ENCODE data around the gene SPIRE2. TPM values are rescaled to one million over a fixed set of nuclear protein-coding genes. Genes with fewer than 3 reads are reported as not detected.

Gene SPIRE2
- total and polyA plus RNA-seq, 11 donors, result 0.31 to 2.3 (median 1.3) TPM

DNA sequence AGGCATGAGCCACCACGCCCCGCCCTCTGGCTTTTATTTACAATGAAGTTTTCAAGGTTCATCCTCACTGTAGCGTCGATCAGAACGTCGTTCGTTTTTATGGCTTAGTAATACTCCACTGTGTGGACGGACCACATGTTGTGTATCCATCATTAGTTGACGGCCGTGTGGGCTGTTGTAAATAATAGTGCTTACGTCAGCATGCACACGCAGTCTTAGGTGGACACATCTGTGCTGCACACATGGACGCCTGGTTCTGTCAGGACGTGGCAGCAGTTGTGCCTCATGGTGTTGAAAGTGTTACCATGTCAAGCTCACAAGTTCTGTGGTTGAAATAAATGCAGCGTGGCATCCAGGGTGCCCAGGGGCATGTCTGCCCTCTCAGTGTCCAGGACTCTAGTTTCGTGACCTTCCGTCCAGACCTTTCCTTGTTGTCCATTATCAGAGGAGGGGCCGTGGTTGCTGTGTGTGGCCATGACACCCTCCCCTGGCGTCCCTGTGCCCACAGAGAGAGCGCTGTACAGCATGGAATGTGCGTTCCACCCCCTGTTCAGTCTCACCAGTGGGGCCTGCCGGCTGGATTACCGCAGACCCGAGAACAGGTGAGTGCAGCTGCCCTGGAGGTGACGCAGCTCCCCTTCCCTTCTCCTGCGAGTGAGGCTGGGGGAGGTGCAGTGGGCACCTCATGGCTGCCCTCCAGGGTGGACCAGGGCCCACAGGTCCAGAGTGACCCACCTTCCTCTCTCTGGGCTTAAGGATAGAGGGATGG lies 67.4 kb downstream of the SPIRE2 start:
- ATAC-seq (no peak), DNase-seq (no peak)
- 94 to 95% (median 95%) methylated on average over 24 to 26 of the region's 26 CpGs for WGBS, 4 donors
- Histone ChIP-seq H3K36me3 (peaks cover 2 to 100% (median 98%) of the 10 kb centered on the region in 9 donors), H3K9me3 (no peaks in the 10 kb centered on the region), H3K4me3 (no peak overlapping the region), H3K4me1 (peaks cover 0 to 3% (median 0%) of the 10 kb centered on the region in 12 donors), H3K27ac (no peak overlapping the region), H3K27me3 (no peaks in the 10 kb centered on the region)
- intact Hi-C loops (cut with DNase I), result no loop called here
- TF ChIP-seq POLR2A (IDR thresholded peaks at IDR 0.05) (no peak), CTCF (IDR thresholded peaks at IDR 0.05) (no peak)

- DNase-seq, result no peak
- WGBS, 4 donors, result 97 to 99% (median 98%) methylated on average over 11 of the region's 11 CpGs
- H3K36me3 ChIP-seq, result peaks cover 2 to 91% (median 88%) of the 10 kb centered on the region in 9 donors
- H3K27me3 ChIP-seq, result no peaks in the 10 kb centered on the region
- H3K9me3 ChIP-seq, result no peaks in the 10 kb centered on the region
- H3K4me3 ChIP-seq, result no peak overlapping the region
- no peaks in the 10 kb centered on the region for H3K4me1 ChIP-seq
- H3K27ac ChIP-seq, result no peak overlapping the region
- intact Hi-C loops (cut with DNase I), result no loop called here
- no peak for ATAC-seq
- TF ChIP-seq POLR2A (IDR thresholded peaks at IDR 0.05), result no peak
- no peak for TF ChIP-seq CTCF (IDR thresholded peaks at IDR 0.05)
Measured at GRCh38 chr16:89897204-89897603, 68.9 kb downstream of the SPIRE2 start.

GRCh38 chr16:89898201-89898967 lies 70.1 kb downstream of the SPIRE2 start:
- WGBS, 4 donors, result 92 to 96% (median 94%) methylated on average over 35 to 36 of the region's 36 CpGs
- Histone ChIP-seq H3K36me3 (peaks cover 2 to 87% (median 84%) of the 10 kb centered on the region in 9 donors), H3K27ac (no peak overlapping the region), H3K9me3 (no peaks in the 10 kb centered on the region), H3K27me3 (no peaks in the 10 kb centered on the region), H3K4me3 (no peak overlapping the region), H3K4me1 (no peaks in the 10 kb centered on the region)
- no peak for TF ChIP-seq POLR2A (IDR thresholded peaks at IDR 0.05)
- no peak for TF ChIP-seq CTCF (IDR thresholded peaks at IDR 0.05)
- no peak for ATAC-seq
- intact Hi-C loops (cut with DNase I), result no loop called here
- no peak for DNase-seq

- DNase-seq, result no peak
- WGBS, 4 donors, result 92 to 95% (median 94%) methylated on average over 20 of the region's 20 CpGs
- intact Hi-C loops (cut with DNase I), result no loop called here
- H3K9me3 ChIP-seq, result no peaks in the 10 kb centered on the region
- no peaks in the 10 kb centered on the region for H3K27me3 ChIP-seq
- H3K27ac ChIP-seq, result no peak overlapping the region
- no peak for TF ChIP-seq CTCF (IDR thresholded peaks at IDR 0.05)
- no peak for TF ChIP-seq POLR2A (IDR thresholded peaks at IDR 0.05)
- no peak for ATAC-seq
- H3K4me1 ChIP-seq, result no peaks in the 10 kb centered on the region
- H3K36me3 ChIP-seq, result peaks cover 2 to 87% (median 84%) of the 10 kb centered on the region in 9 donors
- H3K4me3 ChIP-seq, result no peak overlapping the region
Measured at GRCh38 chr16:89899879-89900481, 71.7 kb downstream of the SPIRE2 start.
